GM19438 (cell line): Measurements from ENCODE around the gene SSU72.

ENCODE experiments used
- ATAC-seq: cut with Tn5 transposase; IDR thresholded peaks from one replicate; pipeline ENCODE4 v1.9.1; 2021; ENCODE audit warnings: low read depth; ENCODE audit not compliant: unreplicated experiment

The SSU72 gene

GRCh38 chr1:1545946-1546737, 28.5 kb downstream of the SSU72 start:
- ATAC-seq: no peak

- ATAC-seq: no peak
These were observed 30.1 kb downstream of the SSU72 start for GRCh38 chr1:1544544-1544943.

- ATAC-seq: no peak
These were observed 31.0 kb downstream of the SSU72 start for GRCh38 chr1:1543706-1544099.

GRCh38 chr1:1542766-1543705, 31.6 kb downstream of the SSU72 start:
- ATAC-seq: no peak

- ATAC-seq: no peak
These were observed 32.5 kb downstream of the SSU72 start for GRCh38 chr1:1541956-1542765.

- ATAC-seq: no peak
These were observed 33.6 kb downstream of the SSU72 start for GRCh38 chr1:1540818-1541628.

GRCh38 chr1:1540090-1540817, 34.4 kb downstream of the SSU72 start, which contains the start of gene TMEM240:
TSS of gene TMEM240 (minus strand) at chr1:1540624. CDS start at chr1:1540346, 278 bp downstream.
- no peak for ATAC-seq

- no peak for ATAC-seq
These were observed 35.2 kb downstream of the SSU72 start for GRCh38 chr1:1539310-1540089.

GRCh38 chr1:1538989-1539309, 35.7 kb downstream of the SSU72 start:
- ATAC-seq: no peak

GRCh38 chr1:1538334-1538733, 36.3 kb downstream of the SSU72 start:
- ATAC-seq: no peak

GRCh38 chr1:1537626-1538250, 36.9 kb downstream of the SSU72 start:
- ATAC-seq: no peak

GRCh38 chr1:1536938-1537546, 37.6 kb downstream of the SSU72 start:
- no peak for ATAC-seq

GRCh38 chr1:1536019-1536937, 38.4 kb downstream of the SSU72 start:
- no peak for ATAC-seq

GRCh38 chr1:1535201-1536018, 39.3 kb downstream of the SSU72 start:
- ATAC-seq: no peak

GRCh38 chr1:1534401-1535154, 40.1 kb downstream of the SSU72 start:
- ATAC-seq: no peak
